ENCODE data around the gene SELENON. TPM values are rescaled to one million over a fixed set of nuclear protein-coding genes. Genes with fewer than 3 reads are reported as not detected.

Gene SELENON
- total RNA-seq, 1 experiment from 2014 or later = 90.9 TPM

GRCh38 chr1:25781130-25781433, 18.9 kb upstream of the SELENON start:
- H4K91ac ChIP-seq (ENCODE audit: insufficient read length, low read depth, low read length) = no peak overlapping the region
- peaks cover 11% of the 10 kb centered on the region; the same call in 1 of the 2 replicates for H3K4me1 ChIP-seq (ENCODE audit: insufficient read depth, low read length)
- Mint-ChIP-seq H3K27me3 (ENCODE audit: low read depth) (no peaks in the 10 kb centered on the region; the same call in 1 of the 2 replicates), H3K36me3 (ENCODE audit: insufficient read depth in 1 of 3, low read depth in 3 of 3) (no peaks in the 10 kb centered on the region; a peak in 1 of 7 replicates), H3K27ac (peak overlapping the region in 1 of 3 experiments; percentile 51; a peak in 2 of 7 replicates), H3K9me3 (no peaks in the 10 kb centered on the region), H3K4me1 (peaks cover 55 to 67% of the 10 kb centered on the region in 2 experiments), H3K4me3 (no peak overlapping the region)
- no peaks in the 10 kb centered on the region for H4K20me1 ChIP-seq (ENCODE audit: control insufficient read depth, insufficient read depth, insufficient read length)
- H3K56ac ChIP-seq (ENCODE audit: insufficient read length, low read depth, low read length) = no peak overlapping the region
- H3K18ac ChIP-seq (ENCODE audit: insufficient read length, low read depth, low read length) = no peak overlapping the region
- no peaks in the 10 kb centered on the region for H3K9me3 ChIP-seq (ENCODE audit: control insufficient read depth, low read depth, low read length)
- no peak overlapping the region for H2AFZ ChIP-seq (ENCODE audit: low read length)
- H4K8ac ChIP-seq (replicated peaks; ENCODE audit: insufficient read length, low read depth, low read length) = no peak overlapping the region
- H3K27ac ChIP-seq (ENCODE audit: insufficient read length, low read depth, low read length) = no peak overlapping the region
- H3T11ph ChIP-seq (ENCODE audit: low read length) = no peak overlapping the region
- H3K23me2 ChIP-seq (ENCODE audit: insufficient read length, low read depth, low read length, poor library complexity, severe bottlenecking) = no peaks in the 10 kb centered on the region
- H2BK120ac ChIP-seq (ENCODE audit: low read depth, low read length, poor library complexity, severe bottlenecking) = no peak overlapping the region
- no peaks in the 10 kb centered on the region for H3K79me2 ChIP-seq (ENCODE audit: insufficient read depth, low read length)
- no peak overlapping the region for H4K5ac ChIP-seq (ENCODE audit: insufficient read length, low read depth, low read length)
- no peak overlapping the region for H2BK5ac ChIP-seq (ENCODE audit: insufficient read length, low read length)
- no peaks in the 10 kb centered on the region for H3K79me1 ChIP-seq (ENCODE audit: insufficient read depth, low read depth, low read length, poor library complexity, severe bottlenecking)
- no peak overlapping the region for H3K14ac ChIP-seq (ENCODE audit: insufficient read depth, low read length)
- H2BK15ac ChIP-seq (ENCODE audit: low read depth, low read length) = no peak overlapping the region
- no peak for DNase-seq
- H3K9ac ChIP-seq (ENCODE audit: extremely low read depth, insufficient read length, low read length) = no peak overlapping the region
- H3K27me3 ChIP-seq (ENCODE audit: insufficient read depth, low read length) = no peaks in the 10 kb centered on the region
- no peak overlapping the region; the same call in 1 of the 2 replicates for H3K4ac ChIP-seq (ENCODE audit: low read depth, low read length)
- no peak overlapping the region for H3K23ac ChIP-seq (ENCODE audit: insufficient read length, low read depth, low read length)
- H2BK12ac ChIP-seq (ENCODE audit: insufficient read length, low read depth, low read length) = no peak overlapping the region
- H3K4me2 ChIP-seq (ENCODE audit: insufficient read depth, insufficient read length, low read length) = no peak overlapping the region
- no peak overlapping the region for H2AK5ac ChIP-seq (ENCODE audit: insufficient read length, low read length)
- WGBS (ENCODE audit: extremely low coverage, insufficient read length, low lambda C conversion rate) = no CpG with 5 or more reads among the region's 3 CpGs
- no peak overlapping the region for H2BK20ac ChIP-seq (ENCODE audit: low read depth, low read length, poor library complexity, severe bottlenecking)
- no peak for TF ChIP-seq CTCF (conservative IDR thresholded peaks at IDR 0.05)

Measured in H9 (cell line).